HG03439 (cell line): ENCODE results near the gene MYO7A.

Experiments
- ATAC-seq: cut with Tn5 transposase; IDR thresholded peaks from one replicate; pipeline ENCODE4 v1.9.1; 2021; ENCODE audit warnings: mild to moderate bottlenecking, moderate library complexity; ENCODE audit not compliant: unreplicated experiment

The MYO7A gene

GRCh38 chr11:77144857-77145428, 16.9 kb downstream of the MYO7A start:
- ATAC-seq, result no peak

- ATAC-seq, result no peak
These were observed 18.4 kb downstream of the MYO7A start for GRCh38 chr11:77146261-77147035.

- no peak for ATAC-seq
These were observed 18.9 kb downstream of the MYO7A start for GRCh38 chr11:77147036-77147315.

GRCh38 chr11:77147668-77148321, 19.7 kb downstream of the MYO7A start:
- ATAC-seq, result no peak

GRCh38 chr11:77148963-77149715, 21.1 kb downstream of the MYO7A start:
- no peak for ATAC-seq

- ATAC-seq, result no peak
These were observed 21.8 kb downstream of the MYO7A start for GRCh38 chr11:77149716-77150392.

- no peak for ATAC-seq
These were observed 22.8 kb downstream of the MYO7A start for GRCh38 chr11:77150836-77151235.

GRCh38 chr11:77151804-77152509, 23.9 kb downstream of the MYO7A start:
- no peak for ATAC-seq

- ATAC-seq, result no peak
These were observed 24.8 kb downstream of the MYO7A start for GRCh38 chr11:77152846-77153245.

- ATAC-seq, result no peak
These were observed 25.5 kb downstream of the MYO7A start for GRCh38 chr11:77153276-77154185.

- ATAC-seq, result no peak
These were observed 26.5 kb downstream of the MYO7A start for GRCh38 chr11:77154381-77155081.

- no peak for ATAC-seq
These were observed 27.0 kb downstream of the MYO7A start for GRCh38 chr11:77155082-77155475.

- no peak for ATAC-seq
These were observed 27.6 kb downstream of the MYO7A start for GRCh38 chr11:77155556-77156130.

- no peak for ATAC-seq
These were observed 28.6 kb downstream of the MYO7A start for GRCh38 chr11:77156396-77157195.

GRCh38 chr11:77158041-77158695, 30.1 kb downstream of the MYO7A start:
- no peak for ATAC-seq

- no peak for ATAC-seq
These were observed 31.3 kb downstream of the MYO7A start for GRCh38 chr11:77159219-77159936.
